A549 (cell line): Measurements from ENCODE around the gene EPHB6. TPM values are rescaled to one million over a fixed set of nuclear protein-coding genes. Genes with fewer than 3 reads are reported as not detected.

Source experiments
- ATAC-seq, 2 experiments: fragments of 200-7000 bp in 1 of 2; fragments of >200 bp in 1 of 2; cut with Nextera tagmentation in 1 of 2; cut with Tn5 transposase in 1 of 2; 3 replicates each; pipeline versions ENCODE4 v1.8.0 to v1.9.1; 2018 to 2020; ENCODE audit warnings: mild to moderate bottlenecking in 1 of 2, moderate library complexity in 1 of 2
- CTCF ChIA-PET: fragments of 300-600 bp; sonication (Branson Sonifier 250); formaldehyde crosslinking; extraction: SDS; loops from one replicate; lab custom pipeline; 2021; ENCODE audit warnings: antibody characterized with exemption, inconsistent platforms; lab: Yijun Ruan, JAX
- POLR2A ChIA-PET: fragments of 350-600 bp; formaldehyde crosslinking; extraction: SDS; loops from one replicate; lab custom pipeline; 2021; ENCODE audit warnings: antibody characterized with exemption, inconsistent platforms; lab: Yijun Ruan, JAX
- DNase-seq, 2 experiments: peaks; one replicate each; pipeline versions ENCODE4 v3.0.0 to v3.0.0-alpha.2; 2011 to 2016; ENCODE audit warnings: low read depth in 1 of 2, low spot score in 1 of 2
- FAIRE-seq: peaks from 2 replicates; lab custom pipeline; 2011; peaks lifted over from hg19 to GRCh38; lab: Jason Lieb, UNC
- H3K27ac ChIP-seq, 2 experiments: fragments of >200 bp; sonication (Bioruptor Twin); formaldehyde crosslinking; 3 replicates each; pipeline ENCODE4 v1.5.1; 2016 to 2017
- H3K4me1 ChIP-seq: fragments of >200 bp; sonication (Bioruptor Twin); formaldehyde crosslinking; 3 replicates; pipeline ENCODE4 v1.6.1; 2016
- H3K4me2 ChIP-seq: fragments of >200 bp; sonication (Bioruptor Twin); formaldehyde crosslinking; 3 replicates; pipeline ENCODE4 v1.6.1; 2016
- H3K4me3 ChIP-seq: fragments of >200 bp; sonication (Bioruptor Twin); formaldehyde crosslinking; 3 replicates; pipeline ENCODE4 v1.5.1; 2016
- H3K9me3 ChIP-seq: fragments of >200 bp; sonication (Bioruptor Twin); formaldehyde crosslinking; 3 replicates; pipeline ENCODE4 v1.6.1; 2016
- ATOH8 ChIP-seq: fragments of 250-450 bp; sonication (Bioruptor Pico); IDR thresholded peaks from 2 replicates; pipeline ENCODE4 v1.5.0; 2020; ENCODE audit warnings: low read depth, mild to moderate bottlenecking, moderate library complexity
- BCL3 ChIP-seq: fragments of >200 bp; sonication (Bioruptor Twin); formaldehyde crosslinking; IDR thresholded peaks from 3 replicates; pipeline ENCODE4 v1.6.1; 2016
- CHD2 ChIP-seq: fragments of 150-350 bp; IDR thresholded peaks from 2 replicates; pipeline ENCODE4 v1.6.1; 2014; ENCODE audit warnings: low read length; ENCODE audit not compliant: partially characterized antibody
- EHMT2 ChIP-seq: fragments of 200-600 bp; sonication (generic); IDR thresholded peaks from 2 replicates; pipeline ENCODE4 v1.6.1; 2016; ENCODE audit warnings: antibody characterized with exemption, low read depth, mild to moderate bottlenecking, moderate library complexity
- FOSB ChIP-seq: fragments of 250-450 bp; sonication (Bioruptor Pico); IDR thresholded peaks from 2 replicates; pipeline ENCODE4 v1.5.0; 2020; ENCODE audit warnings: mild to moderate bottlenecking, moderate library complexity
- FOXS1 ChIP-seq: fragments of 250-450 bp; sonication (Bioruptor Pico); IDR thresholded peaks from 2 replicates; pipeline ENCODE4 v1.5.0; 2020; ENCODE audit warnings: mild to moderate bottlenecking, moderate library complexity
- HMGXB4 ChIP-seq: fragments of 250-450 bp; sonication (Bioruptor Pico); IDR thresholded peaks from 2 replicates; pipeline ENCODE4 v1.5.0; 2021; ENCODE audit warnings: mild to moderate bottlenecking, moderate library complexity, borderline replicate concordance
- HOXA7 ChIP-seq: fragments of 250-450 bp; sonication (Bioruptor Pico); IDR thresholded peaks from 2 replicates; pipeline ENCODE4 v1.5.0; 2020; ENCODE audit warnings: mild to moderate bottlenecking, moderate library complexity
- HOXB5 ChIP-seq: fragments of 250-450 bp; sonication (Bioruptor Pico); IDR thresholded peaks from 2 replicates; pipeline ENCODE4 v1.5.0; 2020; ENCODE audit warnings: mild to moderate bottlenecking, moderate library complexity
- JUN ChIP-seq, 2 experiments: fragments of >200 bp; sonication (Bioruptor Twin); formaldehyde crosslinking; IDR thresholded peaks; 2 replicates in 1 of 2; 3 replicates in 1 of 2; pipeline ENCODE4 v1.6.1; 2016 to 2017
- KDM1A ChIP-seq: fragments of 200-600 bp; sonication (generic); IDR thresholded peaks from 2 replicates; pipeline ENCODE4 v1.6.1; 2016; ENCODE audit warnings: low read depth, mild to moderate bottlenecking
- MAFK ChIP-seq: fragments of 450-650 bp; IDR thresholded peaks from 2 replicates; pipeline ENCODE4 v1.6.1; 2014; ENCODE audit not compliant: partially characterized antibody
- MAX ChIP-seq: IDR thresholded peaks from 2 replicates; pipeline ENCODE4 v1.6.1; 2012
- MAZ ChIP-seq: fragments of 150-350 bp; IDR thresholded peaks from 2 replicates; pipeline ENCODE4 v1.6.1; 2014; ENCODE audit warnings: antibody characterized with exemption, low read depth, low read length, borderline replicate concordance
- NFE2L2 ChIP-seq: fragments of 150-350 bp; conservative IDR thresholded peaks from 2 replicates; pipeline ENCODE4 v1.6.1; 2014; ENCODE audit warnings: low read length
- NPAS2 ChIP-seq: fragments of 250-450 bp; sonication (Bioruptor Pico); IDR thresholded peaks from 2 replicates; pipeline ENCODE4 v1.8.0; 2022; ENCODE audit warnings: mild to moderate bottlenecking, moderate library complexity, borderline replicate concordance
- PBX3 ChIP-seq: IDR thresholded peaks from 2 replicates; pipeline ENCODE4 v1.6.1; 2012
- RCOR1 ChIP-seq: fragments of 150-350 bp; IDR thresholded peaks from 2 replicates; pipeline ENCODE4 v1.6.1; 2014; ENCODE audit warnings: antibody characterized with exemption, low read length, low read depth
- RNF2 ChIP-seq: fragments of 200-600 bp; sonication (generic); IDR thresholded peaks from 2 replicates; pipeline ENCODE4 v1.6.1; 2016; ENCODE audit warnings: low read depth, mild to moderate bottlenecking, antibody characterized with exemption, moderate library complexity, borderline replicate concordance
- SREBF2 ChIP-seq: fragments of 450-650 bp; IDR thresholded peaks from 2 replicates; pipeline ENCODE4 v1.6.1; 2014; ENCODE audit warnings: mild to moderate bottlenecking, moderate library complexity
- TP53 ChIP-seq: fragments of 250-450 bp; sonication (Bioruptor Pico); IDR thresholded peaks from 2 replicates; pipeline ENCODE4 v1.5.0; 2021; ENCODE audit warnings: mild to moderate bottlenecking, moderate library complexity
- ZC3H11A ChIP-seq: fragments of 450-650 bp; IDR thresholded peaks from 2 replicates; pipeline ENCODE4 v1.6.1; 2014; ENCODE audit warnings: antibody characterized with exemption, mild to moderate bottlenecking
- ZFP36 ChIP-seq: fragments of 450-650 bp; IDR thresholded peaks from 2 replicates; pipeline ENCODE4 v1.6.1; 2014; ENCODE audit warnings: borderline replicate concordance; ENCODE audit not compliant: partially characterized antibody
- WGBS: methylation state at CpG from one replicate; pipeline ENCODE4 v1.1.6; 2017; ENCODE audit errors: missing lambda C conversion rate; 5-methylcytosine and 5-hydroxymethylcytosine counted together
- polyA plus RNA-seq, 4 experiments: library from polyadenylated mRNA; depleted of rRNA in 3 of 4; stranded (reverse); fragments of >200 nt; fragmentation: RNase III in 1 of 4; extraction: RNeasy Plus Mini Kit Qiagen cat#74134 plus additional on column Dnase treatment in 1 of 4; gene quantifications; 2 replicates in 3 of 4; 3 replicates in 1 of 4; pipeline ENCODE4 v1.2.3, GENCODE V29; 2011 to 2017

Gene EPHB6
- polyA plus RNA-seq, 2 of the 4 experiments (the other 2 are of a cell fraction): 0.26 to 0.37 TPM

GRCh38 chr7:142887282-142888015 lies 32.6 kb downstream of the EPHB6 start:
- FAIRE-seq (no peak), ATAC-seq (no peak), DNase-seq (no peak)
- Histone ChIP-seq H3K9me3 (no peaks in the 10 kb centered on the region), H3K27ac (no peak overlapping the region), H3K4me3 (no peak overlapping the region), H3K4me1 (no peaks in the 10 kb centered on the region), H3K4me2 (no peak overlapping the region)
- 25% methylated on average over 9 of the region's 12 CpGs for WGBS
- POLR2A ChIA-PET: no interaction called here
- TF ChIP-seq FOSB: no peak
- no peak for TF ChIP-seq HMGXB4 (CRISPR knock-in tag)
- no peak for TF ChIP-seq HOXB5 (CRISPR knock-in tag)
- no peak for TF ChIP-seq NFE2L2
- no peak for TF ChIP-seq ATOH8
- TF ChIP-seq MAX: no peak
- no peak for TF ChIP-seq MAZ
- no peak for TF ChIP-seq RCOR1
- TF ChIP-seq KDM1A: no peak
- no peak for TF ChIP-seq RNF2
- CTCF ChIA-PET: no interaction called here

GRCh38 chr7:142889816-142890215 lies 34.9 kb downstream of the EPHB6 start:
- Histone ChIP-seq H3K27ac (no peak overlapping the region), H3K4me2 (no peak overlapping the region), H3K4me1 (no peaks in the 10 kb centered on the region), H3K9me3 (no peaks in the 10 kb centered on the region), H3K4me3 (no peak overlapping the region)
- ATAC-seq: no peak
- TF ChIP-seq NPAS2: no peak
- no peak for TF ChIP-seq FOXS1 (CRISPR knock-in tag)
- TF ChIP-seq CHD2: no peak
- TF ChIP-seq SREBF2: no peak
- no peak for TF ChIP-seq ZC3H11A
- TF ChIP-seq MAZ: no peak
- no peak for TF ChIP-seq ZFP36
- DNase-seq: no peak
- 0% methylated on average over 1 of the region's 3 CpGs for WGBS
- ChIA-PET CTCF (no interaction called here), POLR2A (no interaction called here)
- FAIRE-seq: no peak

- ChIA-PET POLR2A (no interaction called here), CTCF (no interaction called here)
- Histone ChIP-seq H3K27ac (no peak overlapping the region), H3K4me3 (no peak overlapping the region), H3K9me3 (no peaks in the 10 kb centered on the region), H3K4me1 (no peaks in the 10 kb centered on the region), H3K4me2 (no peak overlapping the region)
- FAIRE-seq (no peak), DNase-seq (no peak), ATAC-seq (no peak)
- WGBS: 74% methylated on average over 12 of the region's 12 CpGs
- TF ChIP-seq BCL3 (no peak), ATOH8 (no peak), HOXA7 (CRISPR knock-in tag) (no peak), EHMT2 (no peak), NPAS2 (no peak), HMGXB4 (CRISPR knock-in tag) (no peak), MAFK (no peak), NFE2L2 (no peak), JUN (IDR thresholded peaks at IDR 0.05) (no peak), PBX3 (no peak), FOSB (no peak), TP53 (CRISPR knock-in tag) (no peak)
These were observed 36.1 kb downstream of the EPHB6 start for GRCh38 chr7:142890874-142891485.
